SIG-M5 treated with dmso at 0.1 percent for 504 hours (cell line): ENCODE results near the gene FATE1.

ENCODE experiments used
- DNase-seq: peaks from one replicate; lab custom pipeline; 2025; ENCODE audit not compliant: unreplicated experiment; lab: John Stamatoyannopoulos, UW

The FATE1 gene

DNA sequence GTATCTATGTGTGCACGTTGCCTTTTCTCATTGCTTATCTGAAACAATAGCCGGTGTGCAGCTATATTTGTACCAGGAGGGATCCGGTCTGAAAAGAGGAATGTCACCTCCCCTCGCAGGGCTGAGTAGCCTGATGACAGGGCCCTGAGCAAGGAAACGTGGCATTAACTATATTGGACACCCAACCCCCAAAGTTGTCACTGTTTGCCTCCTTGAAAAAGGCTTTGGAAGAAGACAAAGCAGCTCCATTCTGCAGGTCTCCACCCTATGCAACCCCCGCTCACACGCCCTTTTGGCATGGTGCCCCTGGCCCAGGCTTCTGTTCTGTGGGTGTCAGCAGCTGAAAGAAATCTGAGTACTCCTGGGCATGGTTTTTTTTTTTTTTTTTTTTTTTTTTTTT is 12.3 kb upstream of the FATE1 start:
- no peak for DNase-seq

DNA sequence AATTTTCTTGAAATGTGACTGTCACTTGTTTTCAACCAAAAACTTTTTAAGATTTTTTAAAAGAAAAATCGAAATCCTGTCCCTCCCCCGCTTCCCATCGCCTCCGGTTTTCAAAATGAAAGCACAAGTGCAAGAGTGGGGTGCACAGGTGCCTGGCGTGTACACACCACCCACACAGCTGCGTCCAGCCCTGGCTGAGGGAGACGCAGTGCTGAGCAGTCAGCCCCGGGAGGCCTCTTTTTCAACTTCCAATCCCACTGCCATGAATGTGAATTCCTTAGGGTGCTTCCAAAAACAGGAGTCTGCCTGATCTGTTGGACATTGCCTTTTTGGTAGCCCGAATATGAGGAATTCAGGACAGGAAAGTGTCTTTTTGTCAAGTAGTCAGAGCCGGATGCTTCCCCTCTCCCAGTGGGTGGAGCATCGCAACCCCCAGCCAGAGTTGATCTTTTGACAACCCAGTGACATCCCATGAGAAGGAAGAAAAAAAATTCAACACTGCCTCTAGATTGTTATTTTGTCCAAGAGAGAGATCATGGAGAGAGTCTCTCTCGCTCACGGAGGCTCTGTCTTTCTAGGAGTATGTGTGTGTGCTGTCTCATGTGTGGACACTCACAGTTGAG is 11.7 kb upstream of the FATE1 start:
- DNase-seq = no peak

DNA sequence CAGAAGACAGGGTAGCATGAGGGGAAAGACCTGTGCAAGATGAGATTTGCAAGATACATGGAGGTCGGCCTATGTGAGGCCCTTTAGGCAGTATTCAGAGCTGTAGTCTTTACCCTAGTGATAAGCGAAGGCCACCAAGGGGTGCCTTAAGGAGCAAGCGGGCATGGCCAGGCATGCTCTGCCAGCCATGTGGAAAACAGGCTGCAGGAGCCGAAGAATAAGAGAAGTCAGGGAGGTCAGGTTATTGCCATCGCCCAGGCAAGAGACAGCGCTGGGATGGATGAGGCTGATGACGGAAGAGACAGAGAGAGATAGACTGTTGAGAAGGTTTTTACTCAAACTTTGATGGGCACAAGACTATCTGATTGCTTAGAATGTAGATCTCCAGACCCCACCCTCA is 7.0 kb upstream of the FATE1 start:
- DNase-seq = no peak

DNA sequence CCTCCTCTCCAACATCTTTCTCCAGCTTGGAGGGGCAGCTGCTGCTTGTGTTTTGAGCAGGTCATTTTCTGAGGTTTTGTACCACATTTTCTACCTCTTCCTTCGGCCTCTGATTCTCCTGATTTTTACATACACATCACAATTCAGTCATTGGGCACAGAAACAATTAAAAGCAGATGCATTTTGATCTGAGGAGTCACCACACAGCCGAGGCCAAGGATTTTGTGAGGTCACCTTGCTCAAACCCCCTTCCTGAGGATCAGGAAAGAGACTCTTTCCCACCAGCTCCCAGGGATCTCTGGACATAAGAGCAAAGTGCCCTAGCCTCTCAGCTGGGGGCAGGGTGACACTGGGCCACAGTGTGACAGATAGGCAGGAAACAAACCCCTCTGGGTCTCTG is 5.4 kb upstream of the FATE1 start:
- DNase-seq = no peak

DNA sequence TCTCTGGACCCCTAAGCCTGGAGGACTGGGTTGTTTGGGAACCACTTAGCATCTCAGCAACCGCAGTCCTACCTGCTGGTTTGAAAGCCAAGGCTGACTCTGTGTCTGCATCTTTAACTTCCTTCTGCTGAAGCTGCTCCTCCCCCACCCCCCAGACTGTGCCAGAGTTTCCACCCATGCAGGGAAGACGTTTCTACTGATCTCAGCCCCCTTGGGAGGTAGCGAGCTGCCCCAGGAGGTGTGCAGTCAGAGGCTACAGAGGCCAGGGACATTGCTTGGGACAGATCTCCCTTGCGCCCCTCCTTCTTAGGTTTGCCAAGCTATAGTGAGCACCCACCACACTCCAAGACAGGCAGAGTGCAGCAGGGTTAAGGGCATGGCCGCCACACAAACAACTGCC is 4.7 kb upstream of the FATE1 start:
- no peak for DNase-seq

DNA sequence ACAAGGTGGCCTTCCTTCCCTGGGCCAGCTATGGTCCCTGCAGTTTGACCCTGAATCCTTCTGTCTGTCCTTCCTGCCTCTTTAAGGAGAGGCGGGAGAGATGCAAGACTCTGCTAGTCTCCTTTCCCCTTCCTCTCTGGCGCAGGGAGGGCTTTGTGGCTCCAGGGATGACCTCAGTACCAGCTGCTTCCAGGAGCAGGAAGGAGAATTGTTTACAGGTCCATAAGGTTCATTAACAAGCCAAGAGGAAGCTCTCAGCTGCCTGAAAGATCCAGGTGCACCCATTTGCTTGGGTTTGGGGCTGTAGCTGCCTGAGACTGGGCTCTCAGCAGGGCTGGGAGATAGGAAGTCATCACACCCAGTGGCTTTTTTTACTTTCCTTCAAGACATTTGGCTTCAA is 4.0 kb upstream of the FATE1 start:
- DNase-seq = no peak

DNA sequence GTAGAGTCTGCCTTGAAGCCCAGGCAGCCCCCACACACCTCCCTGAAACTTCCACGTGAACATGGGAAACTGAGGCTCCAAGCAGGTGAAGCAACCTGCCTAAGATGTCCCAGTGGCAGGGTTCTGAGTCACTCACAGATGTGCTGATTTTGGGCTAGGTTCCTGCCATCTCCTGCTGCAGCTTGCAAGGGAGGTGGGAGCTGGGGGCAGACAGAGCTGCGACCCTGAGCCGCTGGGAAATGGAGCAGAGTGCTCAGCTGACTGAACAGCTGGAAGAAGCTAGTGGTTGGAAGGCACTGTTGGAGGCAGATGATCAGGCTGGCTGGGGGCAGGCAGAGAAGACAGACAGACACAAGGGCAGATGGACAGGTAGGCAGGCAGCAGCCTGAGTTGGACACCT is 3.6 kb upstream of the FATE1 start:
- no peak for DNase-seq

DNA sequence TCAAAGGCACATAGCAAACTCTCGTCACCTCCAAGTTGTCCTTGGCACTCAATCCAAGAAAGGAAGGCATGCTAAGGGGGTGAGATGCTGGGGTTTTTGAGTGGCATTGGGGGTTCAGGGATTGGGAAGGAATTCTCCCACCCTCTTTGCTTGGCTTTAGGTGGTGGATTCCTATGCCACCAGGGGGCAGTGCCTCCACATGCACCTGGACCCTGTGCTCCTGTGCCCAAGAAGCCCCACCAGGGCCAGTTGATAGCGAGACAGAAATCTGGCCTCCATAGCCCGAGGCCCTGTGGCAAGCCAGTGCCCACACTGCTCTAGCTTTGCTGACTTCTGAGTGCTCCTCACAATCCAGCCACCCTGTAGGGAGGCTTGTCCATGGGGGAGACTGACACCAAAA is 2.0 kb upstream of the FATE1 start:
- DNase-seq = no peak

DNA sequence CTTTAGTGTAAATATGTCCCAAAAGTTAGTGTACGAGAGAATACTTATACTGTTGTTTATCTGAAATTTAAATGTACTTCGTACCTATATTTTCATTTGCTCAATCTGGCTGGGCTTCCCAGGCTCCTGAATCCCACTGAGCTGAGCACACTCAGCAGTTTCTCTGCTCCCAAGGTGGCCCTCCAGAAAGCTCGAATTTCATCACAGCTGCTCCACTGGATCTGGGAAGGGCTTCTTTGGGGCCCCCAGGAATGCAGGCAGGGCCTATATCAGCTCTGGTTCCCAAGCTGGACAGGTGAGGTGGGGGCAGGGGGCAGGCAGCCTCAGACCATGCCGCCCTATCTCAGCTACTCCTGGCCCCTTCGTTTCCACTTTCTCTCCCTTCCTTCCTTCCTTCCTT is 1.5 kb upstream of the FATE1 start:
- no peak for DNase-seq

DNA sequence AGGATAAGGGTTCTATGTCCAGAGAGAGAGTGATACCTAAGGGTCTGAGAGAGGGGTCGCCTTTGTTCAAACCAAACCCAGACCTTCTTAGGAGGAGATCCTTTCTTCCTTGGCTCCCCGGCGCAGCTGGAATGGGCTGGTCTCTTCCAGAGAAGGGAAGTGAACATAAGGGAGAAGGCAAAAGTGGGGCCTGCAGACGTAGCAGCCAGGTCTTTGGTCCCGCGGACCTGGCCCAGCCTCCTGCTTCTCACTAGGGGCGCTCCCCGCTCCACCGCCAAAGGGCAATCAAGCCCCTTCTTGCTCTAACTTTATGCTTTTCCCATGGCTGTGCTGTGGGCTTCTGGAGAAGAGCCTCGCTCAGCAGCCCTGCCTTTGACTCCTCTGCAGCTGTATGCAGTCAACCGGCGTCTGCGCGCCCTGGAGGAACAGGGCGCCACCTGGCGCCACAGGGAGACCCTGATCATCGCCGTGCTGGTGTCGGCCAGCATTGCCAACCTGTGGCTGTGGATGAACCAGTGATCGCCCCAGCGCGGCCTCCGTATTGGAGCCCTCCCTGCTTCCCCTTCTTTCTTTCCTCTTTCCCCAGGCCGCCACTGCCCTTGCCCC is 6.5 kb downstream of the FATE1 start:
- DNase-seq = no peak

DNA sequence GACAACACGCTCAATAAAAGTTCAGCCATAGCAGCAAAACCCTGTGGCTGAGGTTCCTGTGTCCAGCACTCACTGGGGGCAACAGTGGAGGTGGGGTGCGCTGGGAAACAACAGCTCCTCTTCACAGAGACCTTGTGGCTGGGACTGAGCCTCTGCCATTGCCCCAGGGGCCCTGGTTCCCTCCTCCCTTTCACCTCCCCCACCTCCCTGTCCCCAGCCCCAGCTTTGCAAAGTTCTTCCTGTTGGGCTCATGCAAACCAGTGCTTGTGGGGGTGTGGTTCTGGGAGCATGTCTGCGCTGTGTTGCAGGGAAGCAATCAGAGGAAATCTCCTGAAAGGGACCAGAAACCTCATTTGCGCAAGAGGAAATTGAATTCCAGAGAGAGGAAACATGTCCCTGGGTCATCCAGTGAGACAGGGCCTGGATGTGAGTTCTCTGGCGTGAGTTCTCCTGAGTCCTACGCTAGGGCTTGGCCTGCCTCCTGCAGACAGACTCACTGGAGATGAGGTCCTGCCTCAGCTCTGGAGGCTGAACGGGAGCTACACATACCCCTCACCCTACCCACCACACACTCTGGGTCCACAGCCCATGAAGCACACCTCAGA is 7.4 kb downstream of the FATE1 start:
- no peak for DNase-seq

DNA sequence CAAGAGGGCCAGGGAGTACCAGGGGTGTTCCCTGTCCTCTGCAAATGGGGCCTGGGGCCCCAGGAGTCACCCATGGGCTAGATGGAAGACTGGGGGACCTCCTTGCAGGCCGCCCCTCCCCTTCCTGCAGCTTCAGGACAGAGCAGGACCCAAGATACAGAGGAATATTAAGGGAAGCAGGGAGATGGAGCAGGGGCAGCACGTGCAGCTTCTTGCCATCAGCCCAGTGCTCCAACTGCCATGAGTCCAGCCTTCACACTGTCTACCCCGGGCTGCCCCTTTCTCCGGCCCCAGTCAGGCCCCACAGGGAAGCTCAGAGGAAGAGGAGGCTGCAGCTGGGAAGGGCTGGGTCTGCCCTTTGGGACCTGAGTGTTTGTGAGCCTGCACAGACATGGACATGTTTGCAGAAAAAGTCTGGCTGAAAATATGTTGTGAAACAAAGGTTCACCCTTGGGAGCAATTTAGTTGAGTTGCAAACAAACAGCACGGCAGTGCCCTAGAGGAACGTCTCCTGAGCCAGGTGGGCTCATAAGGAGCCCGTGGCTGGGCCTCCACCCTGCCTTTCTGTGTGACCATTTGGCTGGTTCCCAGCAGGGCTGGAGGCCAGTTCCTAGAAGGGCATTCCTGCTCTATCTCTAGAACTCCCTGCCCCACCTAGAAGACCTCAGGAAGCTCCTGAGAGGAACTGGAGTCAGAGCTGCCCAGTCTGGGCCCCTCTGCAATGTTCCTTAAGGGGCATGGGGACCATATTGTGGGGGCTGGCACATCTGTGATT is 8.9 kb downstream of the FATE1 start:
- no peak for DNase-seq

DNA sequence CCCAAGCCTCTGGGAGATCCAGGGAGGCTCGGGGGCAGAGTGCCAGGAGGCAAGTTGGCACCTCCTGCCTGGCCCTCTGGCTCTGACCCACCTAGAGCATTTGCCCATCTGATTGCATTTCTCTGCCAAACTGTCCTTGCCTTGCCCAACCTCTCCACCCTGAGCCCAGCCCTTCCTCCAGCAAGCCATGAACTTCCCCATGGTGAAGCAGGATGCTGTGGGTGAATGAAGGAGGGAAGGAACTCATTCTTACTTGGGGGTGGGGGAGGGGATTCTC is 9.4 kb downstream of the FATE1 start:
- no peak for DNase-seq

DNA sequence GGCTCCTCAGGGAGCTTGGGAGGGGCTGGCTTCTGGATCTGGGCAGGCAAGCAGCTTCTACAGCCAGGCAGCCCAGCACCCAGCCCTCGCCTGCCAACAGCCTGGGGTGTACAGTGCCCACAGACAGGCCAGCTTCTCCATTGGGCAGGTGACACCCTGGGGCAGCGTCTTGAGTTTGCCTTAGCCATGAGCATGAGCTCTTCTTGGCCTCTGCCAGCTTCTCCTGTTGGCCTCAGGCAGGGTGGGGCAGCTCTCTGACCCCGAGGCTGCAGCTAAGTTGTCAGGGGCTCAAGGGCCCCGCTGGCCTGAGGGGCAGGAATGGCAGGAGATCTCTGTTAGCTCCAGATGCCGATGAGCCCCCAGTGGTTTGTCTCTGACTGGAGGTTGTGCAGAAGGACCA is 10.9 kb downstream of the FATE1 start:
- no peak for DNase-seq

DNA sequence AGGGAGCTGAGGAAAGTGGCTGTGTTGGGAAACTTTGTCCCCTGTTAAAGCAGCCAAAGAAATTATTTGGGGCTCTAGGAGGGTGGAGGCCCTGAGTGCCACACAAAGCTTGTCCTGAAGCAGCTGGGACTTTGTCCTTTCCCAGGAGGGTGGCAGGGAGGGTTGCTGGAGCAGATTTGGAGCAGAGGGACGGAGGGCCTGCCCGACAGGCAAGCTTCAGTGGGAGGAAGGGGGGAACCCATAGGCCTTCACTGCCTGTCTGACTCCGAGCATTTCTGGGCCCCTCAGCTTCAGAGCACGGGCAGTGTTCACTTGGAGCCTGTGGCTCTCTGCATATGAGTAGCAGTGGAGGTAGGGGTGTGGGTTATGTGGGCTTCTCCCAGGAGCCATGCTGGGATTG is 11.5 kb downstream of the FATE1 start:
- no peak for DNase-seq

DNA sequence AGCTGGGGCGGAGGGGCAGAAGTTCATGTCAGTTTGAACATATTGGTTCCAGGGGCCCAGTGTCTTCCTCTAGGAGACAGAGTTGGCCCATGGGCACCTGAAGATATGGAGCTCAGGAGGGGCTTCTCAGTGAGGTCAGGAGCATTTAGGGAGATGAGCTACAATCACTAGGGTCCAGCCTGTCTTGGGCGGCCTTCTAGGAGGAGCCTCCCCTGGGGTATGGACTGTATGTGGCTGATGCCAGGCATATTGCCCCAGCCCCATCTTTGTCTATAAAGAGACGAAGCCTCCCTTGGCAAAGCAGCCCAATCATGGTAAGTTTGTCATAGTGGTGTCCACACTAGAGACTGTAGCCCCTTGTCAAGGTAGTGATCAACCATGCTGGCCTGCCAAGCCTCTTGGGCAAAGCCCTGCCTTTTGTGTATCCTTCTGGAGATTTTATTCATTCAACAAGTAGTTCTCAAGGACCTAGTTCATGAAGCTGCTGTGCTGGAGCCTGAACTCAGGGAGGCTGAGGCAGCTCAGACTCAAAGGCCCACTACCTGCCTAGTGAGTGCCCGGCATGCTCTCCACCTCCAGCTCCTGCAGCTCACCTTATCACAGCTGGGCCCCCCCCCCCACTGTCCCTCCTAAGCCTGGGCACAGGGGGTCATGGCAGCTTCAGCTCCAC is 13.4 kb downstream of the FATE1 start:
- DNase-seq = no peak

DNA sequence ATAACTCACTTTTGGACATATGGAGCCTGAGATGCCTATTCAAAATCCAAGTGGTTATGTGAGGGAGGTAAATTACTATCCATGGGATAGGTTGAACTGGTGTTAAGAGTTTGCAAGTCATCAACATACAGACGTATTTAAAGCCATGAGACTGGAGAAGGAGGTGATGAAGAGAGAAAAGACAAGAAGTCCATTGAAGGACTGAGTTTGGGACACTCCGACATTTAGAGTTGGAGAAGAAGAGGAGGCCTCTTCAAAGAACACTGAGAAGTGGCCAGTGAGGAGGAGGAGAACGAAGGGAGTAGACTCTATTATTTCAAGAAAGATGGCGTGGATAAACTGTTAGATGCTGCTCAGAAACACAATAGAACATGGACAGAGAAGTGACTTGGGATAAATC is 18.6 kb downstream of the FATE1 start, which contains the start of gene CNGA2:
TSS of gene CNGA2 (plus strand) at position 301 of the 400 bp plus-strand sequence. CDS start 3,738 bp downstream, outside the sequence.
- DNase-seq = no peak

DNA sequence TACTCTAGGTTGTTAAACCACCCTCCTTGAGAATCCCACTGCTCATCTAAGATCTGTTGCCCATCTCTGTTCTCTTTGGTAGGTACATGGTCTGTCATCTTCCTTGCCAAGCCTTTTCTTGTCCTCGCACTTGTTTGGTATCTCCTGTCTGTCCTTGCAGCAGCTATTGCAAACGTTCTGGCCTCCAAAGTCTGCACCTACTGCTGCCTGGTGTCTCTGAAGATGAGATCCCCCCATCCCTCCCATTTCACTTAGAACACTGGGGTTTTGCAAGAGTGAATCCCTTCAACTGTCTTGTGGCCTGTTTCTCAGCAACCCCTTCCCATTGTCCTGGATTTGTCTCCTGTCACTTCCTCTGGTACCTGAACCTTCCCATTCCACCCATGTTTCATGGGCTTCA is 19.4 kb downstream of the FATE1 start:
- no peak for DNase-seq

DNA sequence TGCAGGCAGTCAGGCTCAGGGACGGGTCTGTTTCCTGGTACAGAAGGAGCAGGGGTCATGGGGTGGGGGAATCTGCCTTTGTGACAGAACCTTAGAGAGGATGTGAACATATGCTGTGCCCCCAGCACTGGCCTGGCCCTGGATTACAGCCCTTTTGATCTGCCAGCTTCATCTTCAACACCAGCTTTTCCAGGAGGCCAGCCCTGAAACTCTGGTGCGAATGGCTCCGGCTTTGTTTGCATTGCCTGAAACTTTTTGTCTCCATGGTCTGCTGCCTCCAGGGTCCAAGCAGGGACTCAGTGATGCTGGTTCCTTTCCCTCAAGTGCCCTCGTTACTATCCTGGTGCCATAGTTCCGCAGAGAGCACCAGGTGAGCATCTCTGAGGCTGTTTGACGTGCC is 20.9 kb downstream of the FATE1 start:
- DNase-seq = no peak

DNA sequence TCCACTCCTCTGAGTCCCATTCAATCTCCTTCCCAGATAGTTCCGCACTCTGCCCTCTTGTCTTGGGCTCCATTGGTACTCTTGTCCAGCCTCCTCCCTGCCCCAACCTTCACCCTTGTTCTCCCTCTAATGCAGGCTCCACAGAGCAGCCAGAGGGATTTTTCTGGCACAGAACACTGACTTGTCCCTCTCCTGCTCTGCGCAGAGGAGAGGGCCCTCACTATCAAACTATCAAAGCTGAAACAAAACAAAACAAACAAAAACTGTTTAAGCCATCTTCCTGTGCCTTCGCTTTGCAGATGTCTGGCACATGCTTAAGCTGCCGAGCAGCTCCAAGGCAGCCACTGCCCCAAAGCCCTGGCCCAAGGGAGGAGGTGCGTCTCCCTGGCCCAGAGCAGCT is 21.7 kb downstream of the FATE1 start:
- no peak for DNase-seq

DNA sequence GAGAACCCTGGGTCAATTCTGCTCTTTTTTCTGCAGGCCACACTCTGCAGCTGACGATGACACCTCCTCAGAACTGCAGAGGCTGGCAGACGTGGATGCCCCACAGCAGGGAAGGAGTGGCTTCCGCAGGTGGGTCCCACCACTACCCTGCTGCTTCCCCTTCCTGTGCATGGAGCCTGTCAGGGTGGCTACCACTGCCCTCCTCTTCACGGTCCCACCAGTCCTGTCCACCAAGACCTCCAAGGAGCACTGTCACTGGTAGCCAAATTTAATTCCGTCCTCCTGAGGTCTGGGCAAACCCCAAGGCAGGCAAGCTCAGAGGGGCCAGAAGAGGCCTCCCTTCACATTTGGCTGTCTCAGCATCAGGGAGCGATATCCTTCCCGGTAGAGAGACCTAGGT is 22.9 kb downstream of the FATE1 start:
- no peak for DNase-seq

DNA sequence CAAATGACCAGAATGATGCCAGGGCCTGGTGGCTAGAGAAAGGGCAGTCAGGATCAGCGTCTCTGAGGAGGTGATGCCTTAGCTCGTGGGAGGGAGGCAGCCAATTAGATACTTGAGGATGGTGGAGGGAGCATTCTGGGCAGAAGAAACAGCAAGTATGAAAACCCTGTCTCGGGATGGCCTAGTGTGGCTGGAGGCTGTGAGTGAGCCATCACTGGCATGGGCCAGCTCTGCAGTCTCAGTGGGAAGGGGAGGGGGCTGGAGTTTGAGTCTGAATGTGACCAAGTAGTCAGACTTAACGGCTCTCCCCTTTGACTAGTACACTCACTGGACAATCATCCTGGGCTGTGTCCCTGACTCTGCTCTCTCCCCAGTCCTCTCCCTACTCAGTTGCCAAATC is 25.8 kb downstream of the FATE1 start:
- DNase-seq = no peak
